Lower leg skin (tissue), 3 donors: ENCODE measurements around the gene S1PR3.

Experiments used
- CTCF ChIP-seq, 3 donors: fragments of 450-650 bp; IDR thresholded peaks; one replicate each; pipeline ENCODE4 v1.5.1; 2016; ENCODE audit warnings: antibody characterized with exemption in 3 of 3, mild to moderate bottlenecking in 3 of 3, moderate library complexity in 2 of 3
- POLR2A ChIP-seq, 2 donors: fragments of 450-650 bp; IDR thresholded peaks; one replicate each; pipeline ENCODE4 v1.6.1; 2016 to 2017; ENCODE audit warnings: antibody characterized with exemption in 2 of 2, mild to moderate bottlenecking in 1 of 2, moderate library complexity in 1 of 2

DNA sequence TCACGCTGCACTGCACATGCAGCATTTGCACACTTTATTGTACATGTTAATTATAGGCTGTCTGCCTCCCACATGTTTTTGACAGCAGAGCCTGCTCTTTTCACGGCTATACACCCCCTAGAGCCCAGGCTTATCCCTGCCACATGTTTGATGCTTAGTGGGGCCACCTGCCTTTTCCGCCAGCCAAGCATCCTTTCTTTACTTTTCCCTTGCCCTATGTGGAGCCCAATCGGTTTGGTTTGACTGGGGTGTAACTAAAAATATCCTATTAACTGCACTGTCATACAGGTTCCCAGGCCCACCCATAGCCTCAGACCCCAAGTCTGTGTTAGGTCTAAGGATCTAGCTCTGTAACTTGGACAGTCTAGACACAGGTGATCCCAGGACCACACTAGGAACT lies 18.9 kb upstream of the S1PR3 start:
- TF ChIP-seq CTCF (IDR thresholded peaks at IDR 0.05) (no peak), POLR2A (IDR thresholded peaks at IDR 0.05) (no peak)
